Posterior cingulate gyrus (tissue), 11 donors: Measurements from ENCODE around the gene ZSCAN18.
A peak's percentile ranks its signal among the peaks of the same experiment; 100 is the strongest.

ENCODE experiments used
- DNase-seq, 10 donors: peaks; one replicate each; pipeline versions ENCODE4 v3.0.0 to v3.0.0-alpha.2; 2020 to 2021; ENCODE audit warnings: mixed read lengths in 3 of 10
- intact Hi-C: fragments of 100-400 bp; cut with DNase I; formaldehyde crosslinking; loops from one replicate; pipeline ENCODE4 v1.15.1; 2023

The ZSCAN18 gene

DNA sequence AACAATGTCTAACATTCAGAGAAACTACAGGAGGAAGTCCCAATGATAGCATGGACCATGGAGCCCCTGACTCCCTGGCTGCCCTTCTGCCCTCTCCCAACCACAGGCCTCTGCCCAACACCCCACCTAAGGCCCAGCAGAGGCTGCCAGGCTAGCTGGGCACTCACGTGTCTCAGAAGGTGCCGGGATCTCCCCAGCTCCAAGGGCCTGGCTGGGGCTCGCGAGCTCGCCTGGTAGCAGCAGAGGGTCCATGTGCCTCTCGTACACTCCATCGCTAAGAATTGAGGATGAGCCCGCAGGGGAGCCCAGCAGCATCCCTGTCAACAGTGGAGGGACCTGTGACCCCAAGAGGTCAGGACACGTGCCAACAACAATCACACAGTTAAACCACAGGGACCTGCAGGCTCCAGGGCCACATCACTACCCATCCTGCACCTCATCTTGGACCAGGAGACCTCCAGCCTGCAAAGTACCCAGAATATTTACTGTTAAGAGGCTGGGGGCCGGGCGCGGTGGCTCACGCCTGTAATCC lies 9.4 kb downstream of the ZSCAN18 start:
- peak in 2 of 10 donors; percentile 49 to 57 for DNase-seq
- intact Hi-C loops, result no loop called here

DNA sequence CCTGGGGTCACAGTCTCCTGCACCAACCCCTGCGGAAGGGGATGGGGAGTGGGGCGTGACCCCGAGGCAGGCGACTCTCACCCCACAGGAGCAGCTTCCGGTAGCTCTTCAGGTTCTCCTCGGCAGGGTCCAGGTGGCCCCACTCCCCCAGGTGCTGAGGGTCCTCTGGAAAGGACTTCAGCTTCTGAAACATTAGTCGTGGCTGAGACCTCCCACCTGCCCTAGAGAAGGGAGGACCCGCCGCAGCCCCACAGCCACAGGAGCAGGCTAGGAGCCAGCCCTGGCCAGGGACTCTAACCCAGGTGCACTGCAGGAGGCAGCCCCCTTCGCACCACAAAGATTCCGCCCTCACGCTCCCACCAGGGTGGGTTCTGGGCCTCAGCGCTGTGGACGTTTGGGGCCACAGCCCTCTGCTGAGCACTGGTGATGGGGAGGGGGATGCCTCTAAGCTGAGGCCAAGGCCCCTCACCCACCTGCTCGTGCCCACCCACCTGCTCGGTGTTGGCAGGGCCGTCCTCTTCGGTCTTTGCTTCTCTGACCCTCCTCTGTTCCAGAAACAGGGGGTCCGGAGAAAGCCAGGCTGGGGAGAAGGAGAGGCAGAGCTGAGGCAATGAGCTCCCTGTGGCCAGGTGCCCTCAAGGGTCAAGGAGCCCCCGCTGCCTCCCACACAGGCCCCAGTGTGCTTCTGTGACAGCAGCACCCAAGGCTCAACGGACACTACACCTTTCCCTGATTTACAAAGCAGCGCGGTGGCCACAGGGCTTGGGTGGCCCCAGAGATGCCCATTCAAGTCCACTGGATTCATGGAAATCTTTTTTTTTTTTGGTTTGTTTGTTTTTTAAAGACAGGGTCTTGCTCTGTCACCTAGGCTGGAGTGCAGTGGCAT lies 11.0 kb downstream of the ZSCAN18 start:
- peak in 3 of 10 donors; percentile 45 to 69 (median 56) for DNase-seq
- intact Hi-C loops, result no loop called here

DNA sequence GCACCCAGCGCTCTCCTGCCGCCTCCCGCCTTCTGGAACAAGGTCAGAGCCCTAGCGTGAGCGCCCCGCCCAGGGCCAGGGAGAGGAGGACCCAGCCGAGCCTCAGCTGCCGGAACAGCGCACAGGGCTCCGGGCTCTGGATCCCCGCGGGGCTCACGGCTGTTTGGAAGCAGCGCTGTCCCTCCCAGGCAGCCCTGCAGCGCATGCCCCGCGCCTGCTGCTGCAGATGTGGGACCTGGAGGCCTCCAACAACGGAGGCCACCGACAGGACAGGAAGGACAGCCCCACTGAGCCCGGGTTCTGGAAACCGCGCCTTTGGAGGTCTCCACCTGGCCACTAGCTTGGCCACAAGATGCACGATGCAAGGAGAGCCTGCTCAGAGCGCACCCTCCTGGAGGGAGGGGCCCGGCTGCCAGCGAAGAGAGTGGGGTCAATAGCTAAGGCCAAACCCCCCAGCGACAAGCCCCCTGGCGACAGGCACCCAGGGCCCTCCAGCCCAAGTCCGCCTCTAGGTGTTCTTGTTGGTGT lies 12.6 kb downstream of the ZSCAN18 start:
- intact Hi-C loops, result no loop called here
- peak in 2 of 10 donors; percentile 77 to 80 for DNase-seq

DNA sequence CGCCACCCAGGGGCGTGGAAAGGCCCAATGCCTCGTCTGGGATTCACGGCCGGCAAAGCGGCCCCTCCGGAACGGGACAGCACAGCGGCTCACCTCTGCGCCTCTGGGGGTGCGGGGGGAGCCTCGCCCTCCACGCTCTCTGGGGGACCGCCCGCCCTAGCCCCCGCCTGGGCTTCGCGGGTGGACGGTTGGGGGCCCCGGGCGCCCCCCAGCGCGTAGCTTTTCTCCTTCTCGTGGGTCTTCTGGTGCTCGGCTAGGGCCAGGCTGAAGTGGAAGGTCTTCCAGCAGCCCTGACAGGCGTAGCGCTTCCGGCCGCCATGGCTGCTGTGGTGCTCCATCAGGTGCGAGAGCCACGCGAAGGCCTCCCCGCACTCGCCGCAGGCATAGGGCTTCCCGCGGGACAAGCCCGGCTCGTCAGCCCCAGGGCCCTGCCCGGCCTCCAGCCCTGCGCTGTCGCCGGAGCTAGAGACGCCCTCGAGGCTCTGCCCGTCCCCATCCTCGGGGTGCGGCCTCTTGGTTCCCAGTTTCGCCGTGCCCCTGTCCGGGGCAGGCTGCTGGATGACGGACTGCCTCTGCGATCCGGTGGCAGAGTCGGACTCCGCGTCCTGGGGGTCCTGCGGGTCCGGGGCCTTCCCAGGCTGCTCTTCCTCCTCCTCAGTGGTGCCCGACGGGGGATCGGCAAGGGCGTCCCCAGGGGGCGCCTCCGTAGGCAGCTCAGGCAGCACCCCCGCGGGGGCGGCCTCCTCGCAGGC lies 13.3 kb downstream of the ZSCAN18 start:
- intact Hi-C loops, result no loop called here
- peak in 2 of 10 donors; percentile 71 to 80 for DNase-seq

DNA sequence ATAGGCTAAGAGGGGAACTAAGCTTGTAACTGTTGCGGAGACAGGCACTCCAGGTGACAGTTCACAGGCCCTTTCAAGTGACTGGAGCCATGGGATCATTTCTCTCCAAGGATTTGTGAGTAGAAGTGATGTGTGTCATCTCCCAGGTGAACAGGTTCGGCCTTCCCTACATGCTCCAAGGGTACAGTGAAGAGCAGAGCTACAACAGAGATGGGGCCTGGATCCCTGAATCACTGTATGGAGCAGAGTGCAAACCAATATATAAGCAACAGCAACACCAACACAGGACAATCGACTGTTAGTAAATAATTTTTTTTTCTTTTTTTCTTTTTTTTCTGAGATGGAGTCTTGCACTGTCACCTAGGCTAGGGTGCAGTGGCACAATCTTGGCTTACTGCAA lies 15.0 kb downstream of the ZSCAN18 start:
- DNase-seq, result no peak
- intact Hi-C loops, result no loop called here

DNA sequence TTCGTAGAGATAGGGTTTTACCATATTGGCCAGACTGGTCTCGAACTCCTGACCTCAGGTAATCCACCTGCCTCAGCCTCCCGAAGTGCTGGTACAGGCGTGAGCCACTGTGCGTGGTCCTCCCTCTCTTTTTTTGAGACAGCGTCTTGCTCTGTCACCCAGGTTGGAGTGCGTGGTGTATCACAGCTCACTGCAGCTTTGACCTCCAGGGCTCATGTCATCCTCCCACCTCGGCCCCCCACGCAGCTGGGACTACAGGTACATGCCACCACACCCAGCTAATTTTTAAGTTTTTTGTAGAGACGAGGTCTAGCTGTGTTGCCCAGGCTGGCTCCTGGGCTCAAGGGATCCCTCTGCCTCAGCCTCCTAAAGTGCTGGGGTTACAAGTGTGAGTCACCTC lies 18.2 kb downstream of the ZSCAN18 start:
- peak in 3 of 10 donors; percentile 15 to 32 (median 17) for DNase-seq
- intact Hi-C loops, result no loop called here

DNA sequence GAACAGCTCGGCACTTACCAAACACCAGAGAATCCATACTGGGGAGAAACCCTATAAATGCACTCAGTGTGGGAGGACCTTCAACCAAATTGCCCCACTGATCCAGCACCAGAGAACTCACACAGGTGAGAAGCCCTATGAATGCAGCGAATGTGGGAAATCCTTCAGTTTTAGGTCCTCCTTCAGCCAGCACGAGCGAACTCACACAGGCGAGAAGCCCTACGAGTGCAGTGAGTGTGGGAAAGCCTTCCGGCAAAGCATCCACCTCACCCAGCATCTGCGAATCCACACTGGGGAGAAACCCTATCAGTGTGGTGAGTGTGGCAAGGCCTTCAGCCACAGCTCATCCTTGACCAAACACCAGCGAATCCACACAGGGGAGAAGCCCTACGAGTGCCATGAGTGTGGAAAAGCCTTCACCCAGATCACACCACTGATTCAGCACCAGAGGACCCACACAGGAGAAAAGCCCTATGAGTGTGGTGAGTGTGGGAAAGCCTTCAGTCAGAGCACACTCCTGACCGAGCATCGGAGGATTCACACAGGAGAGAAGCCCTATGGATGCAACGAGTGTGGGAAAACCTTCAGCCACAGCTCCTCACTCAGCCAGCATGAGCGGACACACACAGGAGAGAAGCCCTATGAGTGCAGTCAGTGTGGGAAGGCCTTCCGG lies 30.7 kb downstream of the ZSCAN18 start:
- intact Hi-C loops, result no loop called here
- peak in 3 of 10 donors; percentile 32 to 42 (median 33) for DNase-seq

DNA sequence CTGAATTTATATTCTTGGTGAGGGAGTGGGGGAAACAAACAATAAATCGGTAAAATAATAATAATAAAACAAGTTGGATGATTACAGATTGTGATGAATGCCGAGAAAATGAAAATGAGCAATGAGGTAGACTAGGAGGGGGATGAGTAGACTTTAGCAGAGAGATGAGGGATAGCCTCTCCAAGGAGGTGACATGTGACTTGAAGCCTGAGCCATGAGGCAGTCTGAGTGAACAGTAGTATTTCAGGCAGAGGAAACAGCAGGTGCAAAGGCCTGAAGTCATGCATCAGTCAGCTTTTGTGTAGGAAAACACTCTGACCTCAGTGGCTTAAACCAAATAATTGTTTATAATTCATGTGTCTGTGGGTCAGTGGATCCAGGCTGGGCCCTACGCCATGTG lies 34.3 kb downstream of the ZSCAN18 start:
- DNase-seq, result no peak
- intact Hi-C loops, result no loop called here

DNA sequence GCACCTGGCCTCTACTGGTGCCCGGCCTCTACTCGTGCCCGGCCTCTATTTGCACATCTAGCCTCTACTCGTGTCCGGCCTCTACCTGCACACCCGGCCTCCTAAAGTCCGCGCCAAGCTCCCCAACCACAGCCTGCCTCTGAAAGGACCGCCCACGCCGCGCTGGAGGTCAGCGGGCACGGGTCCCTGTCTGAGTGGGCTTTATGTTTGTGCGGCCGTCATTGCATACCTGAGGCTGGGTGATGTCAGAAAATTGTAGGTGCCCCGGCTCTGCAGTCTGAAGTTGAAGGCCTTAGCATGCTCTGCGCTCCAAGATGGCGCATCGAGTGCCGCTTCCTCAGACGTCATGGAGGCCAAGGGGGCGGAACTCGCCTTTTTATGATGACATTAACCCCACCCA lies 37.8 kb downstream of the ZSCAN18 start:
- intact Hi-C loops, result no loop called here
- peak in 1 of 10 donors; percentile 60 for DNase-seq

DNA sequence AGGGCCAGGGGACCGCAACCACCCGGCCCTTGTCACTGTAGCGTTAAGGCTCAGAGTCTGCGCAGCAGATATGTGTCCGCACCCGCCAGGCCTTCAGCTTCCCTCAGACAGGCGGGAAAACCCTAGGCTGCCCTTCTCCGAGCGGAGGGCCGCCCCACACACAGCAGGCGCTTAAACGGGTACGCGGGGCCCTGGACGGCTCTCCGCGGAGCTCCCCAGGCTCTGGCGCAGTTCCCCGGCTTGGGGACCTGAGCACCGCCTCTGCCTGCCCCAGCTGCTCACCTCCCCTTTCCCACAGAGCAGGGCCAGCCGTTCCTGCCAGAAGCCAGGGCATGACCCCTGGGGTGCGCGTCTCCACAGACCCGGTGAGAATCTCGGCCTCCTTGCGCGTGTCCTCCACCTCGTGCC lies 38.4 kb downstream of the ZSCAN18 start:
- intact Hi-C loops, result loop anchor here (1.0 to 5.0 kb wide), 3 partner anchors 37 to 95 kb away; partner anchors contain the start of gene ZNF606

DNA sequence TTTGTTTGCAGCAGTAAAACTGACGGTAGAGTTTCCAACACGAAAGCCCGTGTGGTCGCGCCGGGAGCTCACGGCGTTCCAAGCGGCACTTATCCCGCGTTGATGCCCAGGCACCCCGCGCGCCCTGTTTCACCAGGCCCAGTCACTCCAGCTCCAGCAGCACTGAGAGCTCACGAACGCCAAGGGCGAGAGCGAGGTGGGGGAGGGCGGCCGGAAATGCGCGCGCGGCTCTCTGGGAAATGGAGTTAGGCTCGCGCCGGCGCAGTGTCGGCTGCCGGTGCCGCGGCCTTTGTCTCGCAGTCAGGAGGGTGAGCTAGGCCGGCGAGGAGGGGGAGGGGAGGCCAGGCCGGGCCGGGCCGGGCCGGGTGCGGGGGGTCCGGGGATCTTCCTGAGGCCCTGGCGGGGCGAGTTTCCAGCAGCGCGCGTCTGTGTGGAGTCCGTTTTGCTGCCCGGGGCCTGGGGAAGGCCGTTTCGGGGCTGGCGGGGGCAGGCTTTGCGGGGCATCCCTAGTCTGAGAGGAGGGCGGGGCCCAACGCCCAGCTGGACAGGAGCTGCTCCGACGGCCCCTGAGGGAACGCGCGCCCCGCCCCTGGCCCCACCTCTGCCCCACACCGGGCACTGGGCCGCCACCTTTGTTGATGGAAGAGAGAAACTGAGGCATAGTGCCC lies 38.9 kb downstream of the ZSCAN18 start, which contains the start of gene ZNF135:
TSS of gene ZNF135 (plus strand) at position 280 of the 668 bp plus-strand sequence. CDS start 721 bp downstream, outside the sequence.
- intact Hi-C loops, result loop anchor here (1.0 to 5.0 kb wide), 3 partner anchors 37 to 95 kb away; partner anchors contain the start of gene ZNF606

More for the DNA sequence above, 38.4 kb downstream of the ZSCAN18 start:
- DNase-seq, result peak in 2 of 10 donors; percentile 19 to 87

DNA sequence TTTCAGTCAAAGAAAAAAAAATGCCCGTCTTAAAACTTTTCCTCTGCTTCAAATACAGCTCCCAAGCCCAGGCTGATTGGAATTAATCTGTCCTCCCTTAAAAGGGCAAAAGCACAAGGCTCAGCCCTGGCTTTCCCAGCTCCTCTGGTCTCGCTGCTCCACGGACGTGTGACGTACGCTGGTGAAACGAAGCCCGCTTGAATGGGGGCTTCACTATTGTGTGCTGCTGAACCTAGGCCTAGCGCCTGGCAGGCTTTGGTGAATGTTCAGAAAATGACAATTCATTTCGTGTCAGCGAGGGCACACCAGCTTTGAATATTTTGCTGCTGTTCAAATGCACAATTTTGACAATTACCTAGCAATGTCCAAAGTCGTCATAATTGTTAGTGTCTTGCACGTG lies 39.6 kb downstream of the ZSCAN18 start:
- intact Hi-C loops, result loop anchor here (5.0 kb wide), 2 partner anchors 36 to 56 kb away; partner anchors contain the start of gene ZNF606
- DNase-seq, result peak in 3 of 10 donors; percentile 60 to 77 (median 65)

More for the DNA sequence above, 38.9 kb downstream of the ZSCAN18 start, which contains the start of gene ZNF135:
- DNase-seq, result peak; percentile 76 to 98 (median 83)

DNA sequence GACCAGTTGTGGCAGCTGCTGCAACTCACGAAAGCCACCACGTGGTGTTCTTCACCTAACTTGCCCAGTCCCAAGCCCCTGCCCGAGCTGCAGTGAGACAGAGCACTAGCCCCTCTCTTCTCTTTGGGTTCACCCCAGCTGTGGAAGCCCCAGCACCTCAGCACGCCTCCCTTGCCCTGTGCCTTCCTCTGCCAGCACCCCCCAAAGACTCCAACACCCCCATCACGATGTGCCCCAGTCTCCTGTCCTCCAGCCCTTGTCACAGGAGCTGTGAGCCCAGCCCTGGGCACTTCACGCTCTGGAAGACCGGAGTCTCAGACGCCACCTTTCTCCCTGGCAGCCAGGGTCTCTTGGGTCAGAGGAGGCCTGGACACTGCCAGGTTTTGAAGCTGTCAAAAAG lies 41.2 kb downstream of the ZSCAN18 start:
- intact Hi-C loops, result loop anchor here (5.0 kb wide), 2 partner anchors 35 to 55 kb away; partner anchors contain the start of gene ZNF606

DNA sequence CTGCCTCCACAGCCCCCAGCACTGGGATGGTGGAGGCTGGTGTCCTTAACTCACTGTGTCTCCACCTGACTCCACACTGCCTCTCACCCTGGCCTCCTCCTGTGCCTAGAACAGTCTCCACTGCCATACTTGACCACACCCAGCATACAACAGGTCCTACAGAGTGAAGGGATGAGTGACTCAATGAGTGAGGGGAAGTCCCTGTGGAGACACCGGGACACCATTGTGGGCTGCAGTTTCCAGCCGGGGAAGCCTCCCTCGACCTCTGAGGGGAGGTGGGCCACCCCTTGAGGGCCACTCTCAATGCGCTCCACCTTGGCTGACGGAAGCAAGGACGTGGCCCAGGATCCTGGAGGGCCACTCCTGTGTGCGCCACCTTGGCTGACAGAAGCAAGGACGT lies 41.8 kb downstream of the ZSCAN18 start:
- peak in 2 of 10 donors; percentile 26 to 29 for DNase-seq
- intact Hi-C loops, result loop anchor here (5.0 kb wide), 2 partner anchors 34 to 54 kb away; partner anchors contain the start of gene ZNF606

More for the DNA sequence above, 41.2 kb downstream of the ZSCAN18 start:
- DNase-seq, result peak in 3 of 10 donors; percentile 20 to 59 (median 41)

DNA sequence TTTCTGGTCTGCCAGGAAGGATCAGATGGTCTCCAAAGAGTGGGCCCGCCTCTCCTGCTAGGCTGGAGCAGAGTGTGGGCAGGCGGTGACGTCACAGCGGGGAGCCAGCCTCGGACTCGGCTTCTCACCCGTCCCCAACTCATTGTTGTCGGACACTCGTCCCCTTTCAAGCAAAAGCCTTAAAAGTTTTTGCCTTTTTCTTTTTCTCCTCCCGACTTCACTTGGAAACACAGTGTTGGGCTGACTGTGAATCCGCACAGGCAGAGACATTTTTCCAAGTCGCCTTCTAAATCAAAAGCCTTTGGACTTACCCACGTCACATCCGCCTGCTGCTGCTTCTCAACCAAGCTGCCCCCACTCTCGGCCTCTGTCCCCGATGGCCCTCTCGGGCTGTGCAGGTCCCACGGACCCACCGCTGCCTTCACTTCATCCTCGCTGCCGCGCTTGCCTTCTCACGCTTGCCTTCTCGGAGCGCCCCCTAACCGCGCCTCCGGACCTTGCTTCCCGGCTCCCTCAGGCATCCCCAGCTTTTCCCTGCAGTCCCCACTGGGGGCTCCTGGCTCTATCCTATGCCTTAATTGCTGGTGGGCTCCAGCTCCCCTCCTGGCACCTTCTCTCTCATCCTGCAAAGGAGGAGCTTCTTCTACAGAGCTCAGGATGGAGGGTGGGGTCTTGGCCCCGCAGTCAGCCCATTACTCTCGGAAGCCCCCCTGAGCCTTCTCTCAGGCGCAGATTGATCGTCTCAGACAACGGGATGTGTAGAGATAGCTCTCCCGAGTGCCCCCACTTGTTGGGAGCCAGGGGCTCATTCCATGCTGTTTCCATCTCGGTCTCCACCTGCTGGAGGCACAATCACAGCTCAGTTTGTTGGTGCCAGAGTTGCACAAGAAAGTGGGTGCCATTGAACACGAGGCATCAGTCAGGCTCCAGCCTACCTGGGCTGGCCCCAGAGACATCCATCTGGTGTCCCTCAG lies 42.8 kb downstream of the ZSCAN18 start:
- DNase-seq, result peak; percentile 55 to 96 (median 72)
- intact Hi-C loops, result loop anchor here (5.0 kb wide), 2 partner anchors 33 to 53 kb away; partner anchors contain the start of gene ZNF606

DNA sequence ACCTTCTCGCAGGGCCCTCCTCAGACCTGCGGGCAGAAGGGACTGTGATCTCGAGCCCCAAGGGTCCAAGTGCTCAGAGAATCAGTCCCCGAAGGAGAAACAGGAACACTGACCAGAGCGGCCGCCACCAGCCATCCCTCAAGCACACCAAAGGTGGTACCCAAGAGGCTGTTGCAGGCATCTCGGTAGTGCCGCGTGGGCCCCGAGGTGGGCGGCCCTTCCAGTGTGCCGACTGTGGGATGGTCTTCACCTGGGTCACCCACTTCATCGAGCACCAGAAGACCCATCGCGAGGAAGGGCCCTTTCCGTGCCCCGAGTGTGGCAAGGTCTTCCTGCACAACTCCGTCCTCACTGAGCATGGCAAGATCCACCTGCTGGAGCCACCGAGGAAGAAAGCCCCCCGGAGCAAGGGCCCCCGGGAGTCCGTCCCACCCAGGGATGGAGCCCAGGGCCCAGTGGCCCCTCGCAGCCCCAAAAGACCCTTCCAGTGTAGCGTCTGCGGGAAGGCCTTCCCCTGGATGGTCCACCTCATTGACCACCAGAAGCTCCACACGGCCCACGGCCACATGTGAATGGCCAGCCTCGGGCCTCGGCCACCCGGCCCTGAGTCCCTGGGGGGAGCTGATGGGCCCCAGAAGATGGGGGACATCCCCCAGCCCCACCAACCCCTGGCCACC lies 44.4 kb downstream of the ZSCAN18 start:
- intact Hi-C loops, result no loop called here
- peak in 2 of 10 donors; percentile 63 to 67 for DNase-seq

DNA sequence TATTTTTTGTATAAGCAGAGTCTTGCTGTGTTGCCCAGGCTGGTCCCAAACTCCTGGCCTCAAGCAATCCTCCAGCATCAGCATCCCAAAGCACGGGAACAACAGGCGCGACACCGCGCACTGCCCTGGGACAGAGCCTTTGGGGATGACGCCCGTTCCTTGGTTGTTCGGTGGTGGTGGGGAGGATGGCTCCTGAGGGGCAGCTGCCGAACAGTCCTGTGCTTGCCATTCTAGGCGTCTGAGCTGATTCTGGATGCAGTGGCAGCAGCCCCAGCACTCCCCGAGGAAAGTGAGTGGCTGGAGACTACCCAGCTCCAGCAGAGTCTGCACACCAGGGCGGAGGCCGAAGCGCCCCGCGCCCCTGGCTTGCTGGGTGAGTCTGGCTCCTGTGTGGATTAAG lies 45.8 kb downstream of the ZSCAN18 start:
- DNase-seq, result peak in 1 of 10 donors; percentile 62
- intact Hi-C loops, result no loop called here
